HEK293 (cell line): ENCODE results near the gene GJC1.

Experiments
- CTCF ChIA-PET: fragments of 350-600 bp; formaldehyde crosslinking; extraction: SDS; loops from one replicate; lab custom pipeline; 2021; ENCODE audit warnings: antibody characterized with exemption; lab: Yijun Ruan, JAX
- POLR2A ChIA-PET: fragments of 300-600 bp; formaldehyde crosslinking; extraction: SDS; loops from one replicate; lab custom pipeline; 2020; ENCODE audit warnings: antibody characterized with exemption, inconsistent platforms; lab: Yijun Ruan, JAX
- H3K27ac ChIP-seq: fragments of 200-500 bp; sonication (Bioruptor generic); 2 replicates; pipeline ENCODE4 v1.5.1; 2014; ENCODE audit warnings: low read depth, low read length, control low read depth, inconsistent platforms; ENCODE audit errors: extremely low read depth
- H3K36me3 ChIP-seq, 2 experiments: fragments of 200-500 bp in 1 of 2; sonication (Bioruptor generic) in 1 of 2; 1 replicate in 1 of 2; 2 replicates in 1 of 2; pipeline ENCODE4 v1.5.1; 2014 to 2017; ENCODE audit warnings: inconsistent platforms in 2 of 2, low read length in 2 of 2; ENCODE audit not compliant: control insufficient read depth in 2 of 2, insufficient read depth in 1 of 2
- H3K4me1 ChIP-seq: fragments of 200-500 bp; sonication (Bioruptor generic); 2 replicates; pipeline ENCODE4 v1.5.1; 2014; ENCODE audit warnings: mild to moderate bottlenecking, low read length, inconsistent platforms; ENCODE audit not compliant: control insufficient read depth, insufficient read depth
- H3K4me3 ChIP-seq: 2 replicates; pipeline ENCODE4 v1.5.1; 2011; ENCODE audit warnings: low read depth, mild to moderate bottlenecking, control low read depth, low read length, moderate library complexity
- H3K9me3 ChIP-seq: fragments of 200-500 bp; sonication (Bioruptor generic); 2 replicates; pipeline ENCODE4 v1.5.1; 2014; ENCODE audit warnings: low read depth, low read length, inconsistent platforms; ENCODE audit not compliant: control insufficient read depth, insufficient read depth
- EGR2 ChIP-seq: fragments of 450-650 bp; formaldehyde crosslinking; IDR thresholded peaks from 2 replicates; pipeline ENCODE4 v1.5.1; 2016; ENCODE audit warnings: low read depth, missing biosample characterization, missing genetic modification characterization
- GLIS1 ChIP-seq: fragments of 450-650 bp; formaldehyde crosslinking; IDR thresholded peaks from 2 replicates; pipeline ENCODE4 v1.5.1; 2016; ENCODE audit warnings: missing biosample characterization, missing genetic modification characterization
- GLIS2 ChIP-seq: fragments of 450-650 bp; formaldehyde crosslinking; IDR thresholded peaks from 2 replicates; pipeline ENCODE4 v1.5.1; 2016; ENCODE audit warnings: missing biosample characterization, missing genetic modification characterization
- KLF1 ChIP-seq: fragments of 450-650 bp; formaldehyde crosslinking; IDR thresholded peaks from 2 replicates; pipeline ENCODE4 v1.5.1; 2016; ENCODE audit warnings: missing biosample characterization, missing genetic modification characterization
- ZBTB48 ChIP-seq: fragments of 450-650 bp; formaldehyde crosslinking; IDR thresholded peaks from 2 replicates; pipeline ENCODE4 v1.5.1; 2016; ENCODE audit warnings: missing biosample characterization, missing genetic modification characterization
- ZBTB7A ChIP-seq: fragments of 450-650 bp; formaldehyde crosslinking; IDR thresholded peaks from 2 replicates; pipeline ENCODE4 v1.5.1; 2016; ENCODE audit warnings: low read depth, missing biosample characterization, missing genetic modification characterization
- ZFHX2 ChIP-seq: fragments of 450-650 bp; formaldehyde crosslinking; conservative IDR thresholded peaks from 2 replicates; pipeline ENCODE4 v1.5.1; 2016; ENCODE audit warnings: missing biosample characterization, missing genetic modification characterization
- ZFP69B ChIP-seq: fragments of 450-650 bp; formaldehyde crosslinking; IDR thresholded peaks from 2 replicates; pipeline ENCODE4 v1.5.1; 2016; ENCODE audit warnings: missing biosample characterization, missing genetic modification characterization
- ZIC2 ChIP-seq: fragments of 450-650 bp; formaldehyde crosslinking; IDR thresholded peaks from 2 replicates; pipeline ENCODE4 v1.5.1; 2016; ENCODE audit warnings: missing biosample characterization, missing genetic modification characterization
- ZNF335 ChIP-seq: fragments of 450-650 bp; formaldehyde crosslinking; conservative IDR thresholded peaks from 2 replicates; pipeline ENCODE4 v1.5.1; 2016; ENCODE audit warnings: missing biosample characterization, missing genetic modification characterization
- ZNF341 ChIP-seq: fragments of 450-650 bp; formaldehyde crosslinking; IDR thresholded peaks from 2 replicates; pipeline ENCODE4; 2016; ENCODE audit warnings: low read depth, missing biosample characterization, missing genetic modification characterization
- ZNF521 ChIP-seq: fragments of 450-650 bp; formaldehyde crosslinking; IDR thresholded peaks from 2 replicates; pipeline ENCODE4 v1.5.1; 2017; ENCODE audit warnings: missing biosample characterization, mild to moderate bottlenecking, missing genetic modification characterization
- ZNF561 ChIP-seq: fragments of 450-650 bp; IDR thresholded peaks from 2 replicates; pipeline ENCODE4 v1.5.1; 2018; ENCODE audit warnings: missing biosample characterization, missing genetic modification characterization, borderline replicate concordance
- ZNF600 ChIP-seq: fragments of 450-650 bp; formaldehyde crosslinking; IDR thresholded peaks from 2 replicates; pipeline ENCODE4 v1.5.1; 2016; ENCODE audit warnings: missing biosample characterization, missing genetic modification characterization
- ZNF701 ChIP-seq: fragments of 450-650 bp; formaldehyde crosslinking; IDR thresholded peaks from 2 replicates; pipeline ENCODE4 v1.5.1; 2016; ENCODE audit warnings: missing biosample characterization, missing genetic modification characterization
- TF ChIP-seq, protein P1 (sequence below): fragments of 450-650 bp; formaldehyde crosslinking; IDR thresholded peaks from 2 replicates; pipeline ENCODE4 v1.5.1; 2017; ENCODE audit warnings: missing biosample characterization, mild to moderate bottlenecking, missing genetic modification characterization, moderate library complexity
- TF ChIP-seq, protein P2 (sequence below): fragments of 450-650 bp; formaldehyde crosslinking; IDR thresholded peaks from 2 replicates; pipeline ENCODE4 v1.5.1; 2016; ENCODE audit warnings: missing biosample characterization, missing genetic modification characterization
- TF ChIP-seq, protein P3 (sequence below): fragments of 450-650 bp; formaldehyde crosslinking; IDR thresholded peaks from 2 replicates; pipeline ENCODE4 v1.5.1; 2016; ENCODE audit warnings: missing biosample characterization, missing genetic modification characterization
- TF ChIP-seq, protein P4 (sequence below): fragments of 450-650 bp; formaldehyde crosslinking; IDR thresholded peaks from 2 replicates; pipeline ENCODE4 v1.5.1; 2016; ENCODE audit warnings: missing biosample characterization, missing genetic modification characterization
- TF ChIP-seq, protein P5 (sequence below): fragments of 450-650 bp; formaldehyde crosslinking; optimal IDR thresholded peaks from 2 replicates; pipeline ENCODE3; 2016; ENCODE audit warnings: missing biosample characterization, mild to moderate bottlenecking, missing genetic modification characterization
- TF ChIP-seq, protein P6 (sequence below): fragments of 450-650 bp; formaldehyde crosslinking; IDR thresholded peaks from 2 replicates; pipeline ENCODE4 v1.5.1; 2016; ENCODE audit warnings: missing biosample characterization, missing genetic modification characterization
- TF ChIP-seq, protein P7 (sequence below): fragments of 450-650 bp; formaldehyde crosslinking; IDR thresholded peaks from 2 replicates; pipeline ENCODE4 v1.5.1; 2017; ENCODE audit warnings: missing biosample characterization, missing genetic modification characterization
- TF ChIP-seq, protein P8 (sequence below): fragments of 450-650 bp; formaldehyde crosslinking; IDR thresholded peaks from 2 replicates; pipeline ENCODE4 v1.5.1; 2016; ENCODE audit warnings: missing biosample characterization, missing genetic modification characterization

Gene GJC1

DNA sequence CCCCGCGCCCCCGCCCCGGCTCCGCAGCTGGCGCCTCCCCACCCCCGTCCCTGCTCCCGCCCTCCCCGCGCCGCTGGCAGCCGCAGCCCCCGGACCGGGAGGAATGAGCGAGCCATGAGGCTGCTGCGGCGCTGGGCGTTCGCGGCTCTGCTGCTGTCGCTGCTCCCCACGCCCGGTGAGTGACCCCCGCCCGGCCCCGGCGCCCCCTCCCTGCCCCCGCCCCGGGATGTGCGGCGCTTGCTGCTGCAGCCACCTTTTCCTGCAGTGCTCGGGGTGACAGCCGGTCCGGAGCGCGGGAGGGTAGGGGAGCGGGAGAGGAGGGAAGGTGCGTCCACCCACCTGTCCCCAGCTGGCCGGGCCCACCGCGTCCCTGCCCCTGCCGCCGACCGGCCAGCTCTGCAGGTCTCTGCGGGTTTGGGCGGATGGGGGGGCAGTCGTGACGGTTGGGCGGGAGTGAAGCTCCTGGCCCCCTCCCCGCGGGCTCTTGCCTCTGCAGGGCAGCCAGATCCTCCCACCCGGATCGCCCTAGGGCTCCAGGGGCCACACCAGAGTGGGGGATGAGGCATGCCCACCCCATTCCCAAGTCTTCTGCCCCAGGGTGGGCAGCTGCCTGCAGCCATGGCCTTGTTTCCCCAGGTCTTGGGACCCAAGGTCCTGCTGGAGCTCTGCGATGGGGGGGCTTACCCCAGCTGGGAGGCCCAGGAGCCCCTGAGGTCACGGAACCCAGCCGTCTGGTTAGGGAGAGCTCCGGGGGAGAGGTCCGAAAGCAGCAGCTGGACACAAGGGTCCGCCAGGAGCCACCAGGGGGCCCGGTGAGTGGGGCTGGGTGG, 70.8 kb downstream of the GJC1 start:
- TF ChIP-seq, protein P1, sequence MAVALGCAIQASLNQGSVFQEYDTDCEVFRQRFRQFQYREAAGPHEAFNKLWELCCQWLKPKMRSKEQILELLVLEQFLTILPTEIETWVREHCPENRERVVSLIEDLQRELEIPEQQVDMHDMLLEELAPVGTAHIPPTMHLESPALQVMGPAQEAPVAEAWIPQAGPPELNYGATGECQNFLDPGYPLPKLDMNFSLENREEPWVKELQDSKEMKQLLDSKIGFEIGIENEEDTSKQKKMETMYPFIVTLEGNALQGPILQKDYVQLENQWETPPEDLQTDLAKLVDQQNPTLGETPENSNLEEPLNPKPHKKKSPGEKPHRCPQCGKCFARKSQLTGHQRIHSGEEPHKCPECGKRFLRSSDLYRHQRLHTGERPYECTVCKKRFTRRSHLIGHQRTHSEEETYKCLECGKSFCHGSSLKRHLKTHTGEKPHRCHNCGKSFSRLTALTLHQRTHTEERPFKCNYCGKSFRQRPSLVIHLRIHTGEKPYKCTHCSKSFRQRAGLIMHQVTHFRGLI (tag by site-specific recombination): peak; percentile 78
- TF ChIP-seq ZBTB48: peak; percentile 35; the same call in 1 of the 2 replicates
- TF ChIP-seq, protein P2, sequence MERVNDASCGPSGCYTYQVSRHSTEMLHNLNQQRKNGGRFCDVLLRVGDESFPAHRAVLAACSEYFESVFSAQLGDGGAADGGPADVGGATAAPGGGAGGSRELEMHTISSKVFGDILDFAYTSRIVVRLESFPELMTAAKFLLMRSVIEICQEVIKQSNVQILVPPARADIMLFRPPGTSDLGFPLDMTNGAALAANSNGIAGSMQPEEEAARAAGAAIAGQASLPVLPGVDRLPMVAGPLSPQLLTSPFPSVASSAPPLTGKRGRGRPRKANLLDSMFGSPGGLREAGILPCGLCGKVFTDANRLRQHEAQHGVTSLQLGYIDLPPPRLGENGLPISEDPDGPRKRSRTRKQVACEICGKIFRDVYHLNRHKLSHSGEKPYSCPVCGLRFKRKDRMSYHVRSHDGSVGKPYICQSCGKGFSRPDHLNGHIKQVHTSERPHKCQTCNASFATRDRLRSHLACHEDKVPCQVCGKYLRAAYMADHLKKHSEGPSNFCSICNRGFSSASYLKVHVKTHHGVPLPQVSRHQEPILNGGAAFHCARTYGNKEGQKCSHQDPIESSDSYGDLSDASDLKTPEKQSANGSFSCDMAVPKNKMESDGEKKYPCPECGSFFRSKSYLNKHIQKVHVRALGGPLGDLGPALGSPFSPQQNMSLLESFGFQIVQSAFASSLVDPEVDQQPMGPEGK (tag by site-specific recombination): peak; percentile 74; the same call in 1 of the 2 replicates
- TF ChIP-seq, protein P3, sequence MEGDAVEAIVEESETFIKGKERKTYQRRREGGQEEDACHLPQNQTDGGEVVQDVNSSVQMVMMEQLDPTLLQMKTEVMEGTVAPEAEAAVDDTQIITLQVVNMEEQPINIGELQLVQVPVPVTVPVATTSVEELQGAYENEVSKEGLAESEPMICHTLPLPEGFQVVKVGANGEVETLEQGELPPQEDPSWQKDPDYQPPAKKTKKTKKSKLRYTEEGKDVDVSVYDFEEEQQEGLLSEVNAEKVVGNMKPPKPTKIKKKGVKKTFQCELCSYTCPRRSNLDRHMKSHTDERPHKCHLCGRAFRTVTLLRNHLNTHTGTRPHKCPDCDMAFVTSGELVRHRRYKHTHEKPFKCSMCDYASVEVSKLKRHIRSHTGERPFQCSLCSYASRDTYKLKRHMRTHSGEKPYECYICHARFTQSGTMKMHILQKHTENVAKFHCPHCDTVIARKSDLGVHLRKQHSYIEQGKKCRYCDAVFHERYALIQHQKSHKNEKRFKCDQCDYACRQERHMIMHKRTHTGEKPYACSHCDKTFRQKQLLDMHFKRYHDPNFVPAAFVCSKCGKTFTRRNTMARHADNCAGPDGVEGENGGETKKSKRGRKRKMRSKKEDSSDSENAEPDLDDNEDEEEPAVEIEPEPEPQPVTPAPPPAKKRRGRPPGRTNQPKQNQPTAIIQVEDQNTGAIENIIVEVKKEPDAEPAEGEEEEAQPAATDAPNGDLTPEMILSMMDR (tag by site-specific recombination): peak; percentile 69; the same call in 1 of the 2 replicates
- TF ChIP-seq EGR2 (tag by site-specific recombination): peak; percentile 56
- peak; percentile 67; the same call in 1 of the 2 replicates for TF ChIP-seq ZBTB7A (tag by site-specific recombination)
- TF ChIP-seq, protein P4, sequence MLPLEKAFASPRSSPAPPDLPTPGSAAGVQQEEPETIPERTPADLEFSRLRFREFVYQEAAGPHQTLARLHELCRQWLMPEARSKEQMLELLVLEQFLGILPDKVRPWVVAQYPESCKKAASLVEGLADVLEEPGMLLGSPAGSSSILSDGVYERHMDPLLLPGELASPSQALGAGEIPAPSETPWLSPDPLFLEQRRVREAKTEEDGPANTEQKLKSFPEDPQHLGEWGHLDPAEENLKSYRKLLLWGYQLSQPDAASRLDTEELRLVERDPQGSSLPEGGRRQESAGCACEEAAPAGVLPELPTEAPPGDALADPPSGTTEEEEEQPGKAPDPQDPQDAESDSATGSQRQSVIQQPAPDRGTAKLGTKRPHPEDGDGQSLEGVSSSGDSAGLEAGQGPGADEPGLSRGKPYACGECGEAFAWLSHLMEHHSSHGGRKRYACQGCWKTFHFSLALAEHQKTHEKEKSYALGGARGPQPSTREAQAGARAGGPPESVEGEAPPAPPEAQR (tag by site-specific recombination): no peak
- TF ChIP-seq, protein P5, sequence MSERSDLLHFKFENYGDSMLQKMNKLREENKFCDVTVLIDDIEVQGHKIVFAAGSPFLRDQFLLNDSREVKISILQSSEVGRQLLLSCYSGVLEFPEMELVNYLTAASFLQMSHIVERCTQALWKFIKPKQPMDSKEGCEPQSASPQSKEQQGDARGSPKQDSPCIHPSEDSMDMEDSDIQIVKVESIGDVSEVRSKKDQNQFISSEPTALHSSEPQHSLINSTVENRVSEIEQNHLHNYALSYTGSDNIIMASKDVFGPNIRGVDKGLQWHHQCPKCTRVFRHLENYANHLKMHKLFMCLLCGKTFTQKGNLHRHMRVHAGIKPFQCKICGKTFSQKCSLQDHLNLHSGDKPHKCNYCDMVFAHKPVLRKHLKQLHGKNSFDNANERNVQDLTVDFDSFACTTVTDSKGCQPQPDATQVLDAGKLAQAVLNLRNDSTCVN (tag by site-specific recombination): peak; percentile 18
- TF ChIP-seq, protein P6, sequence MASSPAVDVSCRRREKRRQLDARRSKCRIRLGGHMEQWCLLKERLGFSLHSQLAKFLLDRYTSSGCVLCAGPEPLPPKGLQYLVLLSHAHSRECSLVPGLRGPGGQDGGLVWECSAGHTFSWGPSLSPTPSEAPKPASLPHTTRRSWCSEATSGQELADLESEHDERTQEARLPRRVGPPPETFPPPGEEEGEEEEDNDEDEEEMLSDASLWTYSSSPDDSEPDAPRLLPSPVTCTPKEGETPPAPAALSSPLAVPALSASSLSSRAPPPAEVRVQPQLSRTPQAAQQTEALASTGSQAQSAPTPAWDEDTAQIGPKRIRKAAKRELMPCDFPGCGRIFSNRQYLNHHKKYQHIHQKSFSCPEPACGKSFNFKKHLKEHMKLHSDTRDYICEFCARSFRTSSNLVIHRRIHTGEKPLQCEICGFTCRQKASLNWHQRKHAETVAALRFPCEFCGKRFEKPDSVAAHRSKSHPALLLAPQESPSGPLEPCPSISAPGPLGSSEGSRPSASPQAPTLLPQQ: peak; percentile 81
- no peak; the same call in 1 of the 2 replicates for TF ChIP-seq ZNF335 (tag by site-specific recombination)
- TF ChIP-seq ZNF561 (tag by site-specific recombination): no peak
- TF ChIP-seq, protein P7, sequence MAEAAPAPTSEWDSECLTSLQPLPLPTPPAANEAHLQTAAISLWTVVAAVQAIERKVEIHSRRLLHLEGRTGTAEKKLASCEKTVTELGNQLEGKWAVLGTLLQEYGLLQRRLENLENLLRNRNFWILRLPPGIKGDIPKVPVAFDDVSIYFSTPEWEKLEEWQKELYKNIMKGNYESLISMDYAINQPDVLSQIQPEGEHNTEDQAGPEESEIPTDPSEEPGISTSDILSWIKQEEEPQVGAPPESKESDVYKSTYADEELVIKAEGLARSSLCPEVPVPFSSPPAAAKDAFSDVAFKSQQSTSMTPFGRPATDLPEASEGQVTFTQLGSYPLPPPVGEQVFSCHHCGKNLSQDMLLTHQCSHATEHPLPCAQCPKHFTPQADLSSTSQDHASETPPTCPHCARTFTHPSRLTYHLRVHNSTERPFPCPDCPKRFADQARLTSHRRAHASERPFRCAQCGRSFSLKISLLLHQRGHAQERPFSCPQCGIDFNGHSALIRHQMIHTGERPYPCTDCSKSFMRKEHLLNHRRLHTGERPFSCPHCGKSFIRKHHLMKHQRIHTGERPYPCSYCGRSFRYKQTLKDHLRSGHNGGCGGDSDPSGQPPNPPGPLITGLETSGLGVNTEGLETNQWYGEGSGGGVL: peak; percentile 77
- peak; percentile 33; the same call in 1 of the 2 replicates for TF ChIP-seq ZNF600 (tag by site-specific recombination)
- peak; percentile 74 for TF ChIP-seq ZFHX2 (tag by site-specific recombination)
- TF ChIP-seq ZNF341 (tag by site-specific recombination): peak; percentile 45
- TF ChIP-seq, protein P8, sequence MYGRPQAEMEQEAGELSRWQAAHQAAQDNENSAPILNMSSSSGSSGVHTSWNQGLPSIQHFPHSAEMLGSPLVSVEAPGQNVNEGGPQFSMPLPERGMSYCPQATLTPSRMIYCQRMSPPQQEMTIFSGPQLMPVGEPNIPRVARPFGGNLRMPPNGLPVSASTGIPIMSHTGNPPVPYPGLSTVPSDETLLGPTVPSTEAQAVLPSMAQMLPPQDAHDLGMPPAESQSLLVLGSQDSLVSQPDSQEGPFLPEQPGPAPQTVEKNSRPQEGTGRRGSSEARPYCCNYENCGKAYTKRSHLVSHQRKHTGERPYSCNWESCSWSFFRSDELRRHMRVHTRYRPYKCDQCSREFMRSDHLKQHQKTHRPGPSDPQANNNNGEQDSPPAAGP (tag by site-specific recombination): peak; percentile 76
- TF ChIP-seq GLIS1 (tag by site-specific recombination): 0 out of 2 replicates have a peak, but pooled peaks have one; percentile 19
- no peak for TF ChIP-seq ZNF701 (tag by site-specific recombination)
- TF ChIP-seq GLIS2 (tag by site-specific recombination): peak; percentile 91
- 0 out of 2 replicates have a peak, but pooled peaks have one; percentile 44 for TF ChIP-seq KLF1 (tag by site-specific recombination)
- peak; percentile 74; the same call in 1 of the 2 replicates for TF ChIP-seq ZFP69B (tag by site-specific recombination)
- peak; percentile 76 for TF ChIP-seq ZIC2 (tag by site-specific recombination)
- TF ChIP-seq ZNF521: no peak
- H3K4me1 ChIP-seq: peaks cover 3% of the 10 kb centered on the region
- CTCF ChIA-PET: interaction anchor here (0.6 to 0.8 kb wide), 2 partner anchors 20 to 393 kb away, joined by 4 to 5 read pairs; no protein-coding TSS in a partner anchor
- no peaks in the 10 kb centered on the region for H3K36me3 ChIP-seq
- H3K4me3 ChIP-seq: peak overlapping the region; percentile 42
- peak overlapping the region; percentile 34; the same call in 1 of the 2 replicates for H3K27ac ChIP-seq
- POLR2A ChIA-PET: interaction anchor here (0.6 to 1.6 kb wide), 5 partner anchors 37 to 159 kb away, joined by 3 to 5 read pairs (median 3); partner anchors contain the start of genes CCDC43 and DBF4B
- no peaks in the 10 kb centered on the region for H3K9me3 ChIP-seq
